Body of pancreas (tissue), 4 donors: ENCODE results near the gene GLI2. TPM values are rescaled to one million over a fixed set of nuclear protein-coding genes. Genes with fewer than 3 reads are reported as not detected.

Source experiments
- ATAC-seq: fragments of 150-250 bp; one replicate; pipeline ENCODE4 v1.9.1; 2016
- DNase-seq, 4 donors: peaks; one replicate each; pipeline ENCODE4 v3.0.0-alpha.2; 2019
- H3K27ac ChIP-seq, 4 donors: fragments of 200-600 bp; sonication (generic); 1 replicate in 3 of 4; 2 replicates in 1 of 4; pipeline versions ENCODE4 v1.5.1 to v1.6.1; 2016 to 2019; ENCODE audit warnings: mild to moderate bottlenecking in 1 of 4, mixed read lengths in 1 of 4, moderate library complexity in 1 of 4
- H3K27me3 ChIP-seq, 2 donors: fragments of 200-600 bp; sonication (generic); one replicate each; pipeline ENCODE4 v1.6.0; 2016; ENCODE audit warnings: mild to moderate bottlenecking in 1 of 2
- H3K36me3 ChIP-seq, 2 donors: fragments of 200-600 bp; sonication (generic); replicated peaks in 1 of 2; 2 replicates each; pipeline ENCODE4 v1.5.1; 2016; ENCODE audit warnings: low read depth in 2 of 2; ENCODE audit not compliant: insufficient read depth in 1 of 2
- H3K4me1 ChIP-seq: fragments of 200-600 bp; sonication (generic); one replicate; pipeline ENCODE4 v1.6.0; 2016
- H3K4me3 ChIP-seq, 2 donors: fragments of 200-600 bp; sonication (generic); 1 replicate in 1 of 2; 2 replicates in 1 of 2; pipeline ENCODE4 v1.5.1; 2016 to 2019
- H3K9me3 ChIP-seq, 3 donors: fragments of 200-600 bp; sonication (generic); 1 replicate in 2 of 3; 2 replicates in 1 of 3; pipeline ENCODE4 v1.5.1; 2016
- CTCF ChIP-seq, 7 experiments: fragments of 450-650 bp in 4 of 7; fragments of 200-600 bp in 3 of 7; sonication (generic) in 3 of 7; IDR thresholded peaks; one replicate each; pipeline ENCODE4 v1.5.1; 2016 to 2019; ENCODE audit warnings: antibody characterized with exemption in 7 of 7
- POLR2A ChIP-seq, 3 donors: fragments of 450-650 bp; IDR thresholded peaks; one replicate each; pipeline ENCODE4 v1.6.1; 2016; ENCODE audit warnings: antibody characterized with exemption in 3 of 3, mild to moderate bottlenecking in 2 of 3
- WGBS, 2 donors: methylation state at CpG; one replicate each; pipeline ENCODE4 v1.1.5; 2017; 5-methylcytosine and 5-hydroxymethylcytosine counted together
- intact Hi-C: fragments of 100-400 bp; cut with DNase I; formaldehyde crosslinking; loops from one replicate; pipeline ENCODE4 v1.15.1; 2023
- total RNA-seq, 2 donors: library from RNA; depleted of rRNA; stranded (reverse); fragments of >200 nt; gene quantifications; one replicate each; pipeline ENCODE4 v1.1.0, GENCODE V29; 2016

The GLI2 gene
- total RNA-seq, 2 donors from 2014 or later, result 1.0 to 1.3 TPM

GRCh38 chr2:120691410-120691809, 44.3 kb upstream of the GLI2 start:
- no peak overlapping the region for H3K4me3 ChIP-seq
- intact Hi-C loops, result no loop called here
- TF ChIP-seq CTCF (IDR thresholded peaks at IDR 0.05) (no peak), POLR2A (IDR thresholded peaks at IDR 0.05) (no peak)

GRCh38 chr2:120692691-120693090, 43.0 kb upstream of the GLI2 start:
- Histone ChIP-seq H3K36me3 (no peaks in the 10 kb centered on the region), H3K4me1 (no peaks in the 10 kb centered on the region), H3K9me3 (no peaks in the 10 kb centered on the region), H3K4me3 (no peak overlapping the region), H3K27me3 (peaks cover 0 to 8% of the 10 kb centered on the region in 2 donors), H3K27ac (no peak overlapping the region)
- no peak for ATAC-seq
- TF ChIP-seq POLR2A (IDR thresholded peaks at IDR 0.05) (no peak), CTCF (IDR thresholded peaks at IDR 0.05) (no peak)
- 83 to 87% methylated on average over 6 of the region's 6 CpGs for WGBS, 2 donors
- intact Hi-C loops, result no loop called here
- DNase-seq, result no peak

More at GRCh38 chr2:120691410-120691809, 44.3 kb upstream of the GLI2 start:
- DNase-seq (no peak), ATAC-seq (no peak)
- WGBS, 2 donors, result 70 to 78% methylated on average over 4 of the region's 4 CpGs
- no peak overlapping the region for H3K27ac ChIP-seq
- H3K36me3 ChIP-seq, result no peaks in the 10 kb centered on the region
- H3K9me3 ChIP-seq, result no peaks in the 10 kb centered on the region
- peaks cover 0 to 7% of the 10 kb centered on the region in 2 donors for H3K27me3 ChIP-seq
- H3K4me1 ChIP-seq, result no peaks in the 10 kb centered on the region

- H3K27me3 ChIP-seq, result peaks cover 0 to 8% of the 10 kb centered on the region in 2 donors
- no peak for ATAC-seq
- no peak for DNase-seq
- H3K4me3 ChIP-seq, result no peak overlapping the region
- no peaks in the 10 kb centered on the region for H3K36me3 ChIP-seq
- no peak overlapping the region for H3K27ac ChIP-seq
- TF ChIP-seq CTCF (IDR thresholded peaks at IDR 0.05) (no peak), POLR2A (IDR thresholded peaks at IDR 0.05) (no peak)
- 63% methylated on average over 2 of the region's 2 CpGs for WGBS, 2 donors
- no peaks in the 10 kb centered on the region for H3K9me3 ChIP-seq
- no peaks in the 10 kb centered on the region for H3K4me1 ChIP-seq
- intact Hi-C loops, result no loop called here
These were observed 42.5 kb upstream of the GLI2 start for GRCh38 chr2:120693121-120693520.

GRCh38 chr2:120694034-120694433, 41.6 kb upstream of the GLI2 start:
- intact Hi-C loops, result no loop called here
- DNase-seq, result no peak
- Histone ChIP-seq H3K27ac (no peak overlapping the region), H3K9me3 (no peaks in the 10 kb centered on the region), H3K4me1 (no peaks in the 10 kb centered on the region), H3K4me3 (no peak overlapping the region), H3K36me3 (no peaks in the 10 kb centered on the region), H3K27me3 (peaks cover 0 to 8% of the 10 kb centered on the region in 2 donors)
- ATAC-seq, result no peak
- TF ChIP-seq CTCF (IDR thresholded peaks at IDR 0.05) (no peak), POLR2A (IDR thresholded peaks at IDR 0.05) (no peak)
- WGBS, 2 donors, result 59 to 72% methylated on average over 4 of the region's 4 CpGs

GRCh38 chr2:120697471-120697870, 38.2 kb upstream of the GLI2 start:
- Histone ChIP-seq H3K4me1 (no peaks in the 10 kb centered on the region), H3K27ac (no peak overlapping the region), H3K9me3 (no peaks in the 10 kb centered on the region), H3K4me3 (no peak overlapping the region), H3K36me3 (no peaks in the 10 kb centered on the region), H3K27me3 (peaks cover 0 to 8% of the 10 kb centered on the region in 2 donors)
- ATAC-seq, result no peak
- TF ChIP-seq CTCF (IDR thresholded peaks at IDR 0.05) (no peak), POLR2A (IDR thresholded peaks at IDR 0.05) (no peak)
- intact Hi-C loops, result loop anchor here (5.0 kb wide), 1 partner anchor 385 kb away; no protein-coding TSS in a partner anchor
- no peak for DNase-seq
- 73 to 85% methylated on average over 2 of the region's 2 CpGs for WGBS, 2 donors
